Measurements from ENCODE around the gene PITPNC1. TPM values are rescaled to one million over a fixed set of nuclear protein-coding genes. Genes with fewer than 3 reads are reported as not detected.

The PITPNC1 gene
- polyA plus RNA-seq, 1 of the 3 experiments (the other 2 are of a cell fraction) = 18.4 TPM

GRCh38 chr17:67523101-67523500, 146.0 kb downstream of the PITPNC1 start:
- no peak for DNase-seq
- Histone ChIP-seq H3K4me3 (ENCODE audit: low read depth in 2 of 2, low read length in 1 of 2) (no peak overlapping the region), H2AFZ (ENCODE audit: low read depth) (no peak overlapping the region), H3F3A (replicated peaks; ENCODE audit: insufficient read depth) (peaks cover 7% of the 10 kb centered on the region), H3K9me3 (no peaks in the 10 kb centered on the region), H4K20me1 (ENCODE audit: insufficient read depth) (no peaks in the 10 kb centered on the region), H3K9ac (no peak overlapping the region), H3K4me1 (ENCODE audit: control insufficient read depth in 1 of 2, insufficient read depth in 2 of 2, low read depth in 1 of 2, low read length in 1 of 2) (peaks cover under 1 to 9% of the 10 kb centered on the region in 2 experiments; a peak in 2 of 4 replicates), H3K4me2 (no peak overlapping the region), H3K79me2 (ENCODE audit: insufficient read depth) (peaks cover 7% of the 10 kb centered on the region), H3K27me3 (ENCODE audit: insufficient read depth) (no peaks in the 10 kb centered on the region), H3K9me2 (no peaks in the 10 kb centered on the region), H3K27ac (ENCODE audit: low read depth in 2 of 2, low read length in 1 of 2) (no peak overlapping the region), H3K36me3 (replicated peaks in 1 of 2; ENCODE audit: control insufficient read depth in 1 of 2, insufficient read depth in 2 of 2, low read length in 1 of 2) (no peaks in the 10 kb centered on the region)
- ChIA-PET POLR2A (no interaction called here), CTCF (interaction anchor here (0.9 to 2.6 kb wide), 6 partner anchors 10 to 145 kb away, joined by 3 to 11 read pairs (median 5); partner anchors contain the start of gene PITPNC1)
- 94% methylated on average over 5 of the region's 5 CpGs for WGBS (ENCODE audit: low lambda C conversion rate)
- TF ChIP-seq EP300 (IDR thresholded peaks at IDR 0.05; ENCODE audit: borderline replicate concordance in 1 of 2, low read depth in 1 of 2, low read length in 1 of 2) (no peak), TAF1 (IDR thresholded peaks at IDR 0.05; ENCODE audit: borderline replicate concordance, low read depth, low read length) (no peak), MEF2A (IDR thresholded peaks at IDR 0.05; ENCODE audit: borderline replicate concordance, low read depth) (no peak), NFIC (IDR thresholded peaks at IDR 0.05; ENCODE audit: borderline replicate concordance) (no peak), TEAD4 (IDR thresholded peaks at IDR 0.05; ENCODE audit: borderline replicate concordance, insufficient read depth) (no peak)

- peaks cover 6 to 20% of the 10 kb centered on the region in 2 experiments; a peak in 2 of 4 replicates for H3K4me1 ChIP-seq (ENCODE audit: control insufficient read depth in 1 of 2, insufficient read depth in 2 of 2, low read depth in 1 of 2, low read length in 1 of 2)
- DNase-seq = no peak
- no peak overlapping the region for H3K4me3 ChIP-seq (ENCODE audit: low read depth in 2 of 2, low read length in 1 of 2)
- ChIA-PET POLR2A (no interaction called here), CTCF (interaction anchor here (1.2 to 1.7 kb wide), 2 partner anchors 8 to 49 kb away, joined by 3 to 5 read pairs; no protein-coding TSS in a partner anchor)
- H4K20me1 ChIP-seq (ENCODE audit: insufficient read depth) = no peaks in the 10 kb centered on the region
- H3F3A ChIP-seq (replicated peaks; ENCODE audit: insufficient read depth) = peaks cover 21% of the 10 kb centered on the region
- H3K9me3 ChIP-seq = no peaks in the 10 kb centered on the region
- no peak overlapping the region for H3K9ac ChIP-seq
- H2AFZ ChIP-seq (ENCODE audit: low read depth) = no peak overlapping the region
- H3K27me3 ChIP-seq (ENCODE audit: insufficient read depth) = no peaks in the 10 kb centered on the region
- H3K9me2 ChIP-seq = no peaks in the 10 kb centered on the region
- H3K79me2 ChIP-seq (ENCODE audit: insufficient read depth) = peaks cover 13% of the 10 kb centered on the region
- TF ChIP-seq, protein P1, sequence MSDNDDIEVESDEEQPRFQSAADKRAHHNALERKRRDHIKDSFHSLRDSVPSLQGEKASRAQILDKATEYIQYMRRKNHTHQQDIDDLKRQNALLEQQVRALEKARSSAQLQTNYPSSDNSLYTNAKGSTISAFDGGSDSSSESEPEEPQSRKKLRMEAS (IDR thresholded peaks at IDR 0.05; ENCODE audit: low read depth) = no peak
- TF ChIP-seq RFX5 (IDR thresholded peaks at IDR 0.05; ENCODE audit: low read length) (no peak), GABPA (IDR thresholded peaks at IDR 0.05; ENCODE audit: low read depth) (no peak)
- H3K4me2 ChIP-seq = no peak overlapping the region
- WGBS (ENCODE audit: low lambda C conversion rate) = 93% methylated on average over 14 of the region's 14 CpGs
- no peaks in the 10 kb centered on the region for H3K36me3 ChIP-seq (replicated peaks in 1 of 2; ENCODE audit: control insufficient read depth in 1 of 2, insufficient read depth in 2 of 2, low read length in 1 of 2)
- H3K27ac ChIP-seq (ENCODE audit: low read depth in 2 of 2, low read length in 1 of 2) = no peak overlapping the region
Measured at GRCh38 chr17:67525239-67526135, 148.4 kb downstream of the PITPNC1 start.

DNA sequence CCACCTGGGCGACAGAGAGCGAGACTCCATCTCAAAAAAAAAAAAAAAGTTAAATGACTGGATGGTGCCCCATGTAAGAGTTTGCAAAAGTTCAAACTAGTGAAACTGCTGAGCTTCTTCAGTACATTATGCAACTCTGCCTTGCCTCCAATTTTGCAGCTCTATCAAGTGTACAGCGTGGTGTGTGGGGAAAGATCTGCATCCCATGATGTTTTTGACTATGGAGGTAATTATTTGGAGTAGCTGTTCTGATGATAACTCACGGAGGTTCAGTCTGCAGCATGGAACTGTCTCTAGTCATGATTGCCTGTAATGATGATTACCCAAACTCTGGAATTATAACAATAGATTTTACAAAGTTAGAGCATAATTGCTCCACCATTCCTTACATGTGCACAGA, 149.6 kb downstream of the PITPNC1 start:
- Histone ChIP-seq H3K36me3 (replicated peaks in 1 of 2; ENCODE audit: control insufficient read depth in 1 of 2, insufficient read depth in 2 of 2, low read length in 1 of 2) (no peaks in the 10 kb centered on the region), H3K27ac (ENCODE audit: low read depth in 2 of 2, low read length in 1 of 2) (no peak overlapping the region), H2AFZ (ENCODE audit: low read depth) (no peak overlapping the region; the same call in 1 of the 2 replicates), H4K20me1 (ENCODE audit: insufficient read depth) (no peaks in the 10 kb centered on the region), H3K27me3 (ENCODE audit: insufficient read depth) (no peaks in the 10 kb centered on the region), H3K9me2 (no peaks in the 10 kb centered on the region), H3K9me3 (no peaks in the 10 kb centered on the region), H3K79me2 (ENCODE audit: insufficient read depth) (peaks cover 13% of the 10 kb centered on the region), H3K4me2 (no peak overlapping the region), H3F3A (replicated peaks; ENCODE audit: insufficient read depth) (peaks cover 21% of the 10 kb centered on the region), H3K9ac (no peak overlapping the region), H3K4me1 (ENCODE audit: control insufficient read depth in 1 of 2, insufficient read depth in 2 of 2, low read depth in 1 of 2, low read length in 1 of 2) (peaks cover 6 to 21% of the 10 kb centered on the region in 2 experiments; a peak in 2 of 4 replicates), H3K4me3 (ENCODE audit: low read depth in 2 of 2, low read length in 1 of 2) (no peak overlapping the region)
- POLR2A ChIA-PET = no interaction called here
- no peak for DNase-seq
- 90% methylated on average over 4 of the region's 4 CpGs for WGBS (ENCODE audit: low lambda C conversion rate)
- CTCF ChIA-PET = interaction anchor here (0.7 to 1.2 kb wide), 4 partner anchors 9 to 140 kb away, joined by 3 to 5 read pairs (median 4); no protein-coding TSS in a partner anchor
- TF ChIP-seq TAF1 (IDR thresholded peaks at IDR 0.05; ENCODE audit: borderline replicate concordance, low read depth, low read length) = no peak
- TF ChIP-seq EP300 (IDR thresholded peaks at IDR 0.05; ENCODE audit: borderline replicate concordance in 1 of 2, low read depth in 1 of 2, low read length in 1 of 2) = no peak
- no peak for TF ChIP-seq RCOR1 (IDR thresholded peaks at IDR 0.05; ENCODE audit: low read length)
- no peak for TF ChIP-seq POLR2AphosphoS5 (IDR thresholded peaks at IDR 0.05; ENCODE audit: low read depth, low read length)
- TF ChIP-seq, protein P2, sequence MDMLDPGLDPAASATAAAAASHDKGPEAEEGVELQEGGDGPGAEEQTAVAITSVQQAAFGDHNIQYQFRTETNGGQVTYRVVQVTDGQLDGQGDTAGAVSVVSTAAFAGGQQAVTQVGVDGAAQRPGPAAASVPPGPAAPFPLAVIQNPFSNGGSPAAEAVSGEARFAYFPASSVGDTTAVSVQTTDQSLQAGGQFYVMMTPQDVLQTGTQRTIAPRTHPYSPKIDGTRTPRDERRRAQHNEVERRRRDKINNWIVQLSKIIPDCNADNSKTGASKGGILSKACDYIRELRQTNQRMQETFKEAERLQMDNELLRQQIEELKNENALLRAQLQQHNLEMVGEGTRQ (IDR thresholded peaks at IDR 0.05; ENCODE audit: borderline replicate concordance, low read depth, low read length) = no peak
- no peak for TF ChIP-seq GABPA (IDR thresholded peaks at IDR 0.05; ENCODE audit: low read depth)
- TF ChIP-seq FOSL2 (IDR thresholded peaks at IDR 0.05; ENCODE audit: borderline replicate concordance, low read depth) = no peak
- TF ChIP-seq GATA2 (CRISPR knock-in tag; IDR thresholded peaks at IDR 0.05) = no peak
- TF ChIP-seq TEAD4 (IDR thresholded peaks at IDR 0.05; ENCODE audit: borderline replicate concordance, insufficient read depth) = no peak
- no peak for TF ChIP-seq EZH2phosphoT487 (IDR thresholded peaks at IDR 0.05; ENCODE audit: borderline replicate concordance, low read depth)
- no peak for TF ChIP-seq MXI1 (IDR thresholded peaks at IDR 0.05; ENCODE audit: low read depth, low read length)
- TF ChIP-seq, protein P1 (IDR thresholded peaks at IDR 0.05; ENCODE audit: low read depth) = no peak
- TF ChIP-seq RAD21 (IDR thresholded peaks at IDR 0.05; ENCODE audit: low read length) = no peak
- TF ChIP-seq, protein P3, sequence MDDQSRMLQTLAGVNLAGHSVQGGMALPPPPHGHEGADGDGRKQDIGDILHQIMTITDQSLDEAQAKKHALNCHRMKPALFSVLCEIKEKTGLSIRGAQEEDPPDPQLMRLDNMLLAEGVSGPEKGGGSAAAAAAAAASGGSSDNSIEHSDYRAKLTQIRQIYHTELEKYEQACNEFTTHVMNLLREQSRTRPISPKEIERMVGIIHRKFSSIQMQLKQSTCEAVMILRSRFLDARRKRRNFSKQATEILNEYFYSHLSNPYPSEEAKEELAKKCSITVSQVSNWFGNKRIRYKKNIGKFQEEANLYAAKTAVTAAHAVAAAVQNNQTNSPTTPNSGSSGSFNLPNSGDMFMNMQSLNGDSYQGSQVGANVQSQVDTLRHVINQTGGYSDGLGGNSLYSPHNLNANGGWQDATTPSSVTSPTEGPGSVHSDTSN (IDR thresholded peaks at IDR 0.05) = no peak
